NCI-H526 treated with DMSO at 0.1 percent for 48 hours (cell line): Measurements from ENCODE around the gene PTH2.
"Not testable (repeated sequence)": the region's sequence is repeated elsewhere in the genome, so short reads cannot be mapped to it uniquely, and the experiment has no call there.

Experiments used
- DNase-seq: peaks from one replicate; lab custom pipeline; 2025; lab: John Stamatoyannopoulos, UW

The PTH2 gene

GRCh38 chr19:49447485-49448431 is 24.5 kb upstream of the PTH2 start:
- no peak for DNase-seq

- DNase-seq = no peak
These were observed 22.8 kb upstream of the PTH2 start for GRCh38 chr19:49445997-49446396.

- not testable (repeated sequence) for DNase-seq
These were observed 21.0 kb upstream of the PTH2 start for GRCh38 chr19:49444100-49444700.

GRCh38 chr19:49443366-49444099 is 20.3 kb upstream of the PTH2 start:
- DNase-seq = peak; percentile 92

GRCh38 chr19:49442771-49443365 is 19.6 kb upstream of the PTH2 start:
- DNase-seq = peak; percentile 57

- no peak for DNase-seq
These were observed 19.1 kb upstream of the PTH2 start for GRCh38 chr19:49442354-49442753.

- DNase-seq = no peak
These were observed 18.7 kb upstream of the PTH2 start for GRCh38 chr19:49441960-49442350.

- DNase-seq = no peak
These were observed 18.1 kb upstream of the PTH2 start, which contains the start of gene SLC17A7 for GRCh38 chr19:49441210-49441959. TSS of gene SLC17A7 (minus strand) at chr19:49441527. CDS start at chr19:49441379, 148 bp downstream.

GRCh38 chr19:49440439-49441209 is 17.4 kb upstream of the PTH2 start:
- DNase-seq = no peak

- DNase-seq = no peak
These were observed 16.6 kb upstream of the PTH2 start for GRCh38 chr19:49439836-49440235.

- DNase-seq = no peak
These were observed 15.0 kb upstream of the PTH2 start for GRCh38 chr19:49438261-49438660.

GRCh38 chr19:49437231-49437630 is 14.0 kb upstream of the PTH2 start:
- DNase-seq = no peak

GRCh38 chr19:49436381-49437017 is 13.3 kb upstream of the PTH2 start:
- DNase-seq = no peak

GRCh38 chr19:49435670-49436069 is 12.4 kb upstream of the PTH2 start:
- no peak for DNase-seq

GRCh38 chr19:49434907-49435583 is 11.8 kb upstream of the PTH2 start:
- no peak for DNase-seq

- no peak for DNase-seq
These were observed 10.1 kb upstream of the PTH2 start for GRCh38 chr19:49433240-49433901.

- no peak for DNase-seq
These were observed 9.2 kb upstream of the PTH2 start for GRCh38 chr19:49432141-49433073.

- DNase-seq = no peak
These were observed 8.1 kb upstream of the PTH2 start for GRCh38 chr19:49431330-49431749.
